Measurements from ENCODE around the gene SPEN.

Gene SPEN

DNA sequence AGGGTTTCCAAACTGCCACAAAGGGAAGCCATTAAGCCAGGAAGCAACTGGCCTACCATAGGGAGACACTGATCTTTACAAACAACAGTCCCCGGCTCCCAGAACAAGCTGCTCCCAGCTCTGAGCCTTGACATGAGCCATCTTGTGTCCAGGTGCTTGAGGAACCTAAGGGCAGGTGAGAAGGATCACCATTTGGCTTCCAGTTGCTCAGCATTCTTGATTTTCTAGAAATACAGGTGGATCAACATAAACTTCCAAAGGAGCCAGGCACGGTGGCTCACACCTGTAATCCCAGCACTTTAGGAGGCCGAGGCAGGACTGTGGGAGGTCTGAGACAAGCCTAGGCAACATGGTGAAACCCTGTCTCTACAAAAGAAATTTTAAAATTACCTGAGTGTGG is 106.8 kb downstream of the SPEN start:
- no peaks in the 10 kb centered on the region for H3K9me3 ChIP-seq (ENCODE audit: control insufficient read depth in 1 of 2, low read length in 2 of 2)
- peaks cover 25 to 59% of the 10 kb centered on the region in 2 donors for H3K4me1 ChIP-seq (ENCODE audit: control insufficient read depth in 1 of 2, insufficient read depth in 2 of 2, low read length in 2 of 2)
- H3K27ac ChIP-seq (ENCODE audit: low read length): no peak overlapping the region

DNA sequence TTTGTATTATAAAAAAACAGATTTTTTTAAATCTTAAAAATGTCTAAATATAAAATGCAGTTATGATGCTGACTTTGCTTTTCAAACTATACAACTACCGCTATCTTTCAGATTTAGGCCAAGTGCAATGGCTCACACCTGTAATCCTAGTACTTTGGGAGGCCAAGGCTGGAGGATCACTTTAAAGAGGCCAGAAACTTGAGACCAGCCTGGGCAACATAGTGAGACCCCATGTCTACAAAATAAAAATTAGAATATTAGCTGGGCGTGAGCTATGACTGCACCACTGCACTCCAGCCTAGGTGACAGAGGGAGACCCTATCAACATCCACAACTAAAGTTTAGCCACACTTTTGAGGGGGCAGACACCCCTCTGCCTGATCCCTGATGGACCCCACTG is 108.0 kb downstream of the SPEN start:
- no peak overlapping the region for H3K4me3 ChIP-seq (ENCODE audit: low read depth in 1 of 2, low read length in 2 of 2)
- H3K9me3 ChIP-seq (ENCODE audit: control insufficient read depth in 1 of 2, low read length in 2 of 2): no peaks in the 10 kb centered on the region
- H3K36me3 ChIP-seq (ENCODE audit: control insufficient read depth in 1 of 2, insufficient read depth in 2 of 2, low read length in 2 of 2): peaks cover 0 to 4% of the 10 kb centered on the region in 2 donors
- H3K27ac ChIP-seq (ENCODE audit: low read length): no peak overlapping the region
- H3K27me3 ChIP-seq (ENCODE audit: low read depth, low read length): no peaks in the 10 kb centered on the region
- H3K4me1 ChIP-seq (ENCODE audit: control insufficient read depth in 1 of 2, insufficient read depth in 2 of 2, low read length in 2 of 2): peaks cover 13 to 51% of the 10 kb centered on the region in 2 donors

More for the DNA sequence above, 106.8 kb downstream of the SPEN start:
- Histone ChIP-seq H3K36me3 (ENCODE audit: control insufficient read depth in 1 of 2, insufficient read depth in 2 of 2, low read length in 2 of 2) (peaks cover 0 to 6% of the 10 kb centered on the region in 2 donors), H3K27me3 (ENCODE audit: low read depth, low read length) (no peaks in the 10 kb centered on the region), H3K4me3 (ENCODE audit: low read depth in 1 of 2, low read length in 2 of 2) (no peak overlapping the region)

GRCh38 chr1:15956150-15956549 is 108.6 kb downstream of the SPEN start:
- no peaks in the 10 kb centered on the region for H3K9me3 ChIP-seq (ENCODE audit: control insufficient read depth in 1 of 2, low read length in 2 of 2)
- H3K36me3 ChIP-seq (ENCODE audit: control insufficient read depth in 1 of 2, insufficient read depth in 2 of 2, low read length in 2 of 2): peaks cover 0 to 4% of the 10 kb centered on the region in 2 donors
- no peak overlapping the region for H3K4me3 ChIP-seq (ENCODE audit: low read depth in 1 of 2, low read length in 2 of 2)
- no peak overlapping the region for H3K27ac ChIP-seq (ENCODE audit: low read length)
- H3K4me1 ChIP-seq (ENCODE audit: control insufficient read depth in 1 of 2, insufficient read depth in 2 of 2, low read length in 2 of 2): peaks cover 11 to 45% of the 10 kb centered on the region in 2 donors
- H3K27me3 ChIP-seq (ENCODE audit: low read depth, low read length): no peaks in the 10 kb centered on the region

- Histone ChIP-seq H3K4me1 (ENCODE audit: control insufficient read depth in 1 of 2, insufficient read depth in 2 of 2, low read length in 2 of 2) (peaks cover 11 to 36% of the 10 kb centered on the region in 2 donors), H3K36me3 (ENCODE audit: control insufficient read depth in 1 of 2, insufficient read depth in 2 of 2, low read length in 2 of 2) (peaks cover 0 to 4% of the 10 kb centered on the region in 2 donors), H3K27ac (ENCODE audit: low read length) (no peak overlapping the region), H3K4me3 (ENCODE audit: low read depth in 1 of 2, low read length in 2 of 2) (no peak overlapping the region), H3K27me3 (ENCODE audit: low read depth, low read length) (no peaks in the 10 kb centered on the region), H3K9me3 (ENCODE audit: control insufficient read depth in 1 of 2, low read length in 2 of 2) (no peaks in the 10 kb centered on the region)
These were observed 110.0 kb downstream of the SPEN start for GRCh38 chr1:15957221-15958095.

DNA sequence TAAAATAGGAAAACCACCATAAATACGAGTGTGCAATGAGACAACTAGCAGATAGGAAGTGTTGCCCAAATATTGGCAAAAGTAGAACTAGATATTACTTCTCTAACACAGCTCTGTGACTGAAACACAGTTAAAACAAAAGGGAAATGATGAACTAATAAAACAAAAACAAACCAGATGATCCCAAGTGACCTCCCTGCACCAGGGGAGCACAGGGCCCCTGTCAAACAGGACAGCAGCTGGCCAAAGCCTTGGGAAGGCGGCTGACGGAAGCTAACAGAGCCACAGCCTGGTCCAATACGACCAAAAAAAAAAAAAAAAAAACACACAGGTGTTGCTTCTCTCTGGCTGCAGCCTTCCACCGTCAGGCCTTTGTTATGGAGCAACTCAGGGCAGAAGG is 110.6 kb downstream of the SPEN start:
- H3K9me3 ChIP-seq (ENCODE audit: control insufficient read depth in 1 of 2, low read length in 2 of 2): no peaks in the 10 kb centered on the region
- H3K4me3 ChIP-seq (ENCODE audit: low read depth in 1 of 2, low read length in 2 of 2): no peak overlapping the region
- no peak overlapping the region for H3K27ac ChIP-seq (ENCODE audit: low read length)
- peaks cover 0 to 4% of the 10 kb centered on the region in 2 donors for H3K36me3 ChIP-seq (ENCODE audit: control insufficient read depth in 1 of 2, insufficient read depth in 2 of 2, low read length in 2 of 2)
- H3K27me3 ChIP-seq (ENCODE audit: low read depth, low read length): no peaks in the 10 kb centered on the region
- peaks cover 11 to 36% of the 10 kb centered on the region in 2 donors for H3K4me1 ChIP-seq (ENCODE audit: control insufficient read depth in 1 of 2, insufficient read depth in 2 of 2, low read length in 2 of 2)

GRCh38 chr1:15958793-15959192 is 111.3 kb downstream of the SPEN start:
- Histone ChIP-seq H3K27ac (ENCODE audit: low read length) (no peak overlapping the region), H3K9me3 (ENCODE audit: control insufficient read depth in 1 of 2, low read length in 2 of 2) (no peaks in the 10 kb centered on the region), H3K4me3 (ENCODE audit: low read depth in 1 of 2, low read length in 2 of 2) (no peak overlapping the region), H3K4me1 (ENCODE audit: control insufficient read depth in 1 of 2, insufficient read depth in 2 of 2, low read length in 2 of 2) (peaks cover 5 to 36% of the 10 kb centered on the region in 2 donors), H3K36me3 (ENCODE audit: control insufficient read depth in 1 of 2, insufficient read depth in 2 of 2, low read length in 2 of 2) (peaks cover 0 to 3% of the 10 kb centered on the region in 2 donors), H3K27me3 (ENCODE audit: low read depth, low read length) (no peaks in the 10 kb centered on the region)

DNA sequence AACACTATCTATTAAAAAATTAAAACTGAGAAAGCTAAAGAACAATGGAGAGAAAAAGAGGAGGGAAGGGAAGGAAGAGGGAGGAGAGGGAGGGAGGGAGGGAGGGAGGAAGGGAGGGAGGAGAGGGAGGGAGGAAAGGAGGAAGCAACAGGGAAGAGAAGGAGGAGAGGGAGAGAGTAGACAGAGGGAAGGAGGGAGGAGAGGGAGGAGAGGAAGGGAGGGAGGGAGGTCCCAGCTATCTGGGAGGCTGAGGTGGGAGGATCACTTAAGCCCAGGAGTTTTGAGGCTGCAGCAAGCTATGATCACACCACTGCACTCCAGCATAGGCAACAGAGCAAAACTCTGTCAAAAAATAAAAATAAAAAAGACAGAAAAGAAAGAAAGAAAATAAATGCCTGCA is 111.9 kb downstream of the SPEN start:
- Histone ChIP-seq H3K27ac (ENCODE audit: low read length) (no peak overlapping the region), H3K4me3 (ENCODE audit: low read depth in 1 of 2, low read length in 2 of 2) (no peak overlapping the region), H3K36me3 (ENCODE audit: control insufficient read depth in 1 of 2, insufficient read depth in 2 of 2, low read length in 2 of 2) (no peaks in the 10 kb centered on the region), H3K4me1 (ENCODE audit: control insufficient read depth in 1 of 2, insufficient read depth in 2 of 2, low read length in 2 of 2) (peaks cover 3 to 30% of the 10 kb centered on the region in 2 donors), H3K9me3 (ENCODE audit: control insufficient read depth in 1 of 2, low read length in 2 of 2) (no peaks in the 10 kb centered on the region), H3K27me3 (ENCODE audit: low read depth, low read length) (no peaks in the 10 kb centered on the region)

GRCh38 chr1:15959827-15960446 is 112.4 kb downstream of the SPEN start:
- no peaks in the 10 kb centered on the region for H3K27me3 ChIP-seq (ENCODE audit: low read depth, low read length)
- no peak overlapping the region for H3K27ac ChIP-seq (ENCODE audit: low read length)
- peaks cover 3 to 29% of the 10 kb centered on the region in 2 donors for H3K4me1 ChIP-seq (ENCODE audit: control insufficient read depth in 1 of 2, insufficient read depth in 2 of 2, low read length in 2 of 2)
- no peak overlapping the region for H3K4me3 ChIP-seq (ENCODE audit: low read depth in 1 of 2, low read length in 2 of 2)
- H3K36me3 ChIP-seq (ENCODE audit: control insufficient read depth in 1 of 2, insufficient read depth in 2 of 2, low read length in 2 of 2): no peaks in the 10 kb centered on the region
- no peaks in the 10 kb centered on the region for H3K9me3 ChIP-seq (ENCODE audit: control insufficient read depth in 1 of 2, low read length in 2 of 2)

GRCh38 chr1:15960808-15961207 is 113.3 kb downstream of the SPEN start:
- no peaks in the 10 kb centered on the region for H3K27me3 ChIP-seq (ENCODE audit: low read depth, low read length)
- no peaks in the 10 kb centered on the region for H3K9me3 ChIP-seq (ENCODE audit: control insufficient read depth in 1 of 2, low read length in 2 of 2)
- H3K4me3 ChIP-seq (ENCODE audit: low read depth in 1 of 2, low read length in 2 of 2): no peak overlapping the region
- H3K36me3 ChIP-seq (ENCODE audit: control insufficient read depth in 1 of 2, insufficient read depth in 2 of 2, low read length in 2 of 2): no peaks in the 10 kb centered on the region
- H3K4me1 ChIP-seq (ENCODE audit: control insufficient read depth in 1 of 2, insufficient read depth in 2 of 2, low read length in 2 of 2): peaks cover 2 to 35% of the 10 kb centered on the region in 2 donors
- no peak overlapping the region for H3K27ac ChIP-seq (ENCODE audit: low read length)

DNA sequence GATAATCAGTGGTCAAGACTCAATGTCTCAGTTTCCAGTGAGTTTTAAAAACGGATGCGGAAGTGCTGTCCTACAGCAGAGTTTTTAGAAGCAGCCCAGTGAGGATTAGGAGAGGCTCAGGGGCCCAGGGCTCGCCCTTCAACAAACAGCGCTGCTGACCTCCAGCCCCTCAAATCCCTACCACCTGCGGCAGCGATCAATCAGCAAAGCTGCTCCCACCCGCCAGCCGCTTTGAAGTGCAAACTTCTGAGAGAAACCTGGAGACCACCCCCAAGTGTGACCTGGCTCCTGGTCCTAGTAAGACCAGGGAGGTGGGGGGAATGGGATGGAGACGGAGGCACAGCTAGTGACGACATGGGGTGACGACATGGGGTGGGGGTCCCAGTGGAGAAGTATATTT is 114.0 kb downstream of the SPEN start:
- H3K4me1 ChIP-seq (ENCODE audit: control insufficient read depth in 1 of 2, insufficient read depth in 2 of 2, low read length in 2 of 2): peaks cover 7 to 38% of the 10 kb centered on the region in 2 donors
- no peaks in the 10 kb centered on the region for H3K36me3 ChIP-seq (ENCODE audit: control insufficient read depth in 1 of 2, insufficient read depth in 2 of 2, low read length in 2 of 2)
- H3K9me3 ChIP-seq (ENCODE audit: control insufficient read depth in 1 of 2, low read length in 2 of 2): no peaks in the 10 kb centered on the region
- no peak overlapping the region for H3K27ac ChIP-seq (ENCODE audit: low read length)
- no peaks in the 10 kb centered on the region for H3K27me3 ChIP-seq (ENCODE audit: low read depth, low read length)
- H3K4me3 ChIP-seq (ENCODE audit: low read depth in 1 of 2, low read length in 2 of 2): no peak overlapping the region

DNA sequence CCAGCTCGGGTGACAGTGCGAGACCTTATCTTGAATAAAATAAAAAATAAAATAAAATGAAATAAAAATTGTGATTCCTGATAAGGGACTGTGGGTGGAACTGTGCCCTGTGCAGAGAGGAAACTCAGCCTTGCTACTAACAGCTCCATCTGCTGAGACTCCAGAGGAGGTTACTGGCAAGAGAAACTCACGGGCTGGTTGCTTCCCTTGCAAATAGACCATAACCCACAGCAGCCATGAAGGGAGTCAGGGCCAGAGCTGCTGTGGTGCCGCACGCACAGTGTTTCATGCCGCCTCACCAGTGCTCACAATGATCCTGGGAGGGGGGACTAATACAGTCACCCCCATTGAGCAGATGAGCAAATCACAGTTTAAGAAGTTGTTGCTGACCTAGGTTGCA is 114.7 kb downstream of the SPEN start:
- no peaks in the 10 kb centered on the region for H3K9me3 ChIP-seq (ENCODE audit: control insufficient read depth in 1 of 2, low read length in 2 of 2)
- no peaks in the 10 kb centered on the region for H3K36me3 ChIP-seq (ENCODE audit: control insufficient read depth in 1 of 2, insufficient read depth in 2 of 2, low read length in 2 of 2)
- no peaks in the 10 kb centered on the region for H3K27me3 ChIP-seq (ENCODE audit: low read depth, low read length)
- peaks cover 8 to 38% of the 10 kb centered on the region in 2 donors for H3K4me1 ChIP-seq (ENCODE audit: control insufficient read depth in 1 of 2, insufficient read depth in 2 of 2, low read length in 2 of 2)
- H3K27ac ChIP-seq (ENCODE audit: low read length): no peak overlapping the region
- H3K4me3 ChIP-seq (ENCODE audit: low read depth in 1 of 2, low read length in 2 of 2): no peak overlapping the region
